Keratinocyte (primary cell): ENCODE results near the gene SIN3B. TPM values are rescaled to one million over a fixed set of nuclear protein-coding genes. Genes with fewer than 3 reads are reported as not detected.

ENCODE experiments used
- DNase-seq: peaks from one replicate; pipeline ENCODE4 v3.0.0-alpha.2; 2011; ENCODE audit warnings: low read depth, missing footprints, low spot score
- FAIRE-seq: peaks from 2 replicates; lab custom pipeline; 2011; peaks lifted over from hg19 to GRCh38; lab: Jason Lieb, UNC
- H2AFZ ChIP-seq: 2 replicates; pipeline ENCODE4 v1.6.0; 2012; ENCODE audit warnings: low read length, control low read depth, inconsistent platforms; ENCODE audit not compliant: control insufficient read depth
- H3K27ac ChIP-seq: 2 replicates; pipeline ENCODE4 v1.5.1; 2011; ENCODE audit warnings: low read length; ENCODE audit not compliant: control insufficient read depth, insufficient read depth
- H3K27me3 ChIP-seq: 3 replicates; pipeline ENCODE4 v1.6.0; 2011; ENCODE audit warnings: low read length; ENCODE audit not compliant: control insufficient read depth, insufficient read depth; ENCODE audit errors: extremely low read depth
- H3K36me3 ChIP-seq, 2 experiments: 2 replicates in 1 of 2; 3 replicates in 1 of 2; pipeline ENCODE4 v1.5.1; 2011; ENCODE audit warnings: low read length in 2 of 2, mild to moderate bottlenecking in 1 of 2; ENCODE audit not compliant: control insufficient read depth in 2 of 2, insufficient read depth in 2 of 2; ENCODE audit errors: extremely low read depth in 1 of 2
- H3K4me1 ChIP-seq: 3 replicates; pipeline ENCODE4 v1.5.1; 2011; ENCODE audit warnings: low read length; ENCODE audit not compliant: control insufficient read depth, insufficient read depth; ENCODE audit errors: extremely low read depth
- H3K4me2 ChIP-seq: 3 replicates; pipeline ENCODE4 v1.6.0; 2011; ENCODE audit warnings: low read depth, low read length; ENCODE audit not compliant: control insufficient read depth, insufficient read depth; ENCODE audit errors: extremely low read depth
- H3K4me3 ChIP-seq, 3 experiments: fragments of 200-600 bp in 1 of 3; sonication (generic) in 1 of 3; 2 replicates in 2 of 3; 3 replicates in 1 of 3; pipeline ENCODE4 v1.5.1; 2011 to 2016; ENCODE audit warnings: low read length in 3 of 3, mild to moderate bottlenecking in 3 of 3, control low read depth in 2 of 3, inconsistent platforms in 1 of 3, low read depth in 1 of 3, mixed read lengths in 1 of 3, mixed run types in 1 of 3, moderate library complexity in 1 of 3; ENCODE audit not compliant: control insufficient read depth in 2 of 3, insufficient read depth in 2 of 3; ENCODE audit errors: extremely low read depth in 1 of 3
- H3K79me2 ChIP-seq: 2 replicates; pipeline ENCODE4 v1.6.0; 2012; ENCODE audit warnings: low read length; ENCODE audit not compliant: control insufficient read depth, insufficient read depth
- H3K9ac ChIP-seq: 3 replicates; pipeline ENCODE4 v1.6.0; 2011; ENCODE audit warnings: low read length; ENCODE audit not compliant: control insufficient read depth, insufficient read depth; ENCODE audit errors: extremely low read depth
- H3K9me1 ChIP-seq: 3 replicates; pipeline ENCODE4 v1.6.0; 2011; ENCODE audit warnings: low read length; ENCODE audit not compliant: control insufficient read depth, insufficient read depth; ENCODE audit errors: extremely low read depth
- H3K9me3 ChIP-seq: 2 replicates; pipeline ENCODE4 v1.5.1; 2012; ENCODE audit warnings: low read depth, low read length; ENCODE audit not compliant: control insufficient read depth
- H4K20me1 ChIP-seq: 3 replicates; pipeline ENCODE4 v1.6.0; 2011; ENCODE audit warnings: low read length; ENCODE audit not compliant: control insufficient read depth, insufficient read depth; ENCODE audit errors: extremely low read depth
- CTCF ChIP-seq, 3 experiments: IDR thresholded peaks in 1 of 3; conservative IDR thresholded peaks in 1 of 3; optimal IDR thresholded peaks in 1 of 3; 2 replicates in 2 of 3; 3 replicates in 1 of 3; pipeline versions ENCODE3 to v1.5.1; 2011; ENCODE audit warnings: low read length in 3 of 3, mild to moderate bottlenecking in 3 of 3, moderate library complexity in 2 of 3, control low read depth in 1 of 3, inconsistent platforms in 1 of 3; ENCODE audit not compliant: insufficient read depth in 2 of 3; ENCODE audit errors: extremely low read depth in 1 of 3
- EZH2 ChIP-seq: IDR thresholded peaks from one replicate; pipeline ENCODE4 v1.6.1; 2012; ENCODE audit warnings: inconsistent platforms, mild to moderate bottlenecking, low read length, moderate library complexity
- dilution Hi-C: fragments of 300-500 bp; cut with MboI; formaldehyde crosslinking; loops from one replicate; pipeline ENCODE4 v1.7.0; 2020; ENCODE audit warnings: low sequenced_read_pairs; ENCODE audit not compliant: extremely low pct_ligation_motif_present
- polyA plus RNA-seq, 5 experiments: library from polyadenylated mRNA; depleted of rRNA in 3 of 5; stranded (reverse) in 3 of 5; stranded (forward) in 1 of 5; unstranded in 1 of 5; fragments of >200 nt; gene quantifications; 1 replicate in 1 of 5; 2 replicates in 3 of 5; 3 replicates in 1 of 5; pipeline versions ENCODE4 v1.2.1 to v1.2.3, GENCODE V29; 2011 to 2012; ENCODE audit warnings: missing spikeins in 2 of 5, low read depth in 1 of 5, low replicate concordance in 1 of 5

The SIN3B gene
- polyA plus RNA-seq, 1 donor (not counting 4 experiments of a cell fraction or from before 2014, with no cell fraction given) = 30.9 TPM

DNA sequence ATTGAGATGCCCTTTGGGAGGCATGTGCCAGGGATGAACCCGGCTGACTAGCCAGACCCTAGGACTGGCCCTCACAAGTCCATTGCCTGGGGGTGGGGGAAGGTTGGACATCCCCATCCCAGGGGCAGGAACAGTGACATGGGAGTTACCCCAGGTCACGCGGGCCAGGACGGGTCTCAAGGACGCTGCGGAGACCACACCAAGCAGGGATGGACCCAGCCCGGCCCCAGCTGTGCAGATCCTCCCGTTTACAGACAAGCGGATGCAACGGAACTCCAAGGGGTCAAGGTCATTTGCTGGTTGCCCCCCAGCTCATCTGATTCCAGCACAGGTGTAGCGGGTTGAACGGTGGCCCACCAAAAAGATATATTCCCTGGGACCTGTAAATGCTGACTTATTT lies 79.6 kb downstream of the SIN3B start:
- Histone ChIP-seq H3K4me1 (no peaks in the 10 kb centered on the region), H3K27ac (no peak overlapping the region), H3K9me3 (no peaks in the 10 kb centered on the region), H3K4me2 (no peak overlapping the region), H2AFZ (no peak overlapping the region), H3K9me1 (no peaks in the 10 kb centered on the region), H3K9ac (no peak overlapping the region), H3K79me2 (no peaks in the 10 kb centered on the region), H3K36me3 (no peaks in the 10 kb centered on the region), H3K4me3 (no peak overlapping the region), H4K20me1 (no peaks in the 10 kb centered on the region), H3K27me3 (no peaks in the 10 kb centered on the region)
- dilution Hi-C loops = no loop called here
- TF ChIP-seq EZH2 (no peak), CTCF (optimal IDR thresholded peaks at IDR 0.05 in 1 of 3, IDR thresholded peaks at IDR 0.05 in 1 of 3, conservative IDR thresholded peaks at IDR 0.05 in 1 of 3; ENCODE audit: extremely low read depth in 1 of 3, insufficient read depth in 2 of 3, low read length in 3 of 3) (no peak)
- FAIRE-seq (no peak), DNase-seq (no peak)

GRCh38 chr19:16911046-16911445 lies 81.8 kb downstream of the SIN3B start:
- H3K9me1 ChIP-seq = no peaks in the 10 kb centered on the region
- no peaks in the 10 kb centered on the region for H3K79me2 ChIP-seq
- dilution Hi-C loops = no loop called here
- no peak for TF ChIP-seq EZH2
- TF ChIP-seq CTCF (optimal IDR thresholded peaks at IDR 0.05 in 1 of 3, IDR thresholded peaks at IDR 0.05 in 1 of 3, conservative IDR thresholded peaks at IDR 0.05 in 1 of 3; ENCODE audit: extremely low read depth in 1 of 3, insufficient read depth in 2 of 3, low read length in 3 of 3) = no peak
- no peak overlapping the region for H3K9ac ChIP-seq
- DNase-seq (no peak), FAIRE-seq (no peak)
- H3K9me3 ChIP-seq = no peaks in the 10 kb centered on the region
- no peaks in the 10 kb centered on the region for H3K36me3 ChIP-seq
- no peak overlapping the region for H2AFZ ChIP-seq
- no peaks in the 10 kb centered on the region for H3K27me3 ChIP-seq
- H4K20me1 ChIP-seq = no peaks in the 10 kb centered on the region
- H3K27ac ChIP-seq = no peak overlapping the region
- H3K4me1 ChIP-seq = no peaks in the 10 kb centered on the region
- H3K4me3 ChIP-seq = no peak overlapping the region
- H3K4me2 ChIP-seq = no peak overlapping the region
